PC-9 (cell line): ENCODE results near the gene NAA10.

ENCODE experiments used
- CTCF ChIP-seq: fragments of 200-600 bp; sonication (generic); conservative IDR thresholded peaks from 2 replicates; pipeline ENCODE4 v1.6.1; 2017; ENCODE audit warnings: mixed run types, antibody characterized with exemption, mild to moderate bottlenecking, moderate library complexity
- EZH2 ChIP-seq: fragments of 200-600 bp; sonication (generic); IDR thresholded peaks from 2 replicates; pipeline ENCODE4 v1.8.0; 2017; ENCODE audit warnings: antibody characterized with exemption, low read depth

DNA sequence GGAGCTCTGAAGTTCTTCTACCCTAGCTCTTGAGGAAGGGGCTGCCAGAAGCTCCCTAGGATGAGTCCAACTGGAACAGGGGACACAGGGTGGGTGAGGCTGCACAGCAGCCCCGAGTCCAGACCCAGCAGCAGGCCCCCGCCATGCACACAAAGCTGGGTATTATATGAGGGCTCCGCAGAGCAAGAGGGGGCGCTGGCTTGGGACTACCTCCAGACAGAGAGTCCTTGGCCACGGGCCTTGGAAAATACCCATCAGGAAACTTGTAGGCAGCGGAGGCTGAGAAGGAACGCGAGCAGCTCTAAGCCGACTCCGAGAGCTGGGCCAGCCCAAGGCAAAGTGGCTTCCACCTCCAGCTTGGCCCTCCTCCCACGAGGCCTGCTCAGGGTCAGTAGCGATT lies 28.7 kb upstream of the NAA10 start:
- no peak for TF ChIP-seq CTCF
- no peak for TF ChIP-seq EZH2
